IMR-90 (cell line): Measurements from ENCODE around the gene DHX15. TPM values are rescaled to one million over a fixed set of nuclear protein-coding genes. Genes with fewer than 3 reads are reported as not detected.

ENCODE experiments used
- ATAC-seq: fragments of 200-7000 bp; cut with Tn5 transposase; 2 replicates; pipeline ENCODE4 v1.9.1; 2020; ENCODE audit warnings: low read depth, mild to moderate bottlenecking, moderate library complexity
- BruUV-seq: library from RNA; stranded (reverse); fragments of 400-500 nt; replicated peaks from 2 replicates; lab custom pipeline; 2021; lab: Mats Ljungman, UMichigan
- CTCF ChIA-PET: fragments of 300-600 bp; formaldehyde crosslinking; extraction: SDS; loops from one replicate; lab custom pipeline; 2021; ENCODE audit warnings: antibody characterized with exemption; lab: Yijun Ruan, JAX
- POLR2A ChIA-PET: fragments of 300-600 bp; sonication (Branson Sonifier 250); formaldehyde crosslinking; loops from one replicate; lab custom pipeline; 2022; ENCODE audit warnings: antibody characterized with exemption; ENCODE audit not compliant: unreplicated experiment; lab: Charles Lee
- DNase-seq: peaks from one replicate; pipeline ENCODE4 v3.0.0; 2013
- H2AFZ ChIP-seq: replicated peaks from 2 replicates; pipeline ENCODE3; 2013; ENCODE audit warnings: low read length, mild to moderate bottlenecking; ENCODE audit not compliant: poor library complexity
- H2AK5ac ChIP-seq: 2 replicates; pipeline ENCODE4 v1.6.1; 2013; ENCODE audit warnings: low read depth, low read length, inconsistent platforms
- H2AK9ac ChIP-seq: replicated peaks from 2 replicates; pipeline ENCODE3; 2013; ENCODE audit warnings: mild to moderate bottlenecking, low read depth, low read length, moderate library complexity; ENCODE audit not compliant: poor library complexity
- H2BK120ac ChIP-seq: 2 replicates; pipeline ENCODE4 v1.6.1; 2013; ENCODE audit warnings: low read depth, low read length, inconsistent platforms
- H2BK15ac ChIP-seq: 3 replicates; pipeline ENCODE4 v1.6.1; 2013; ENCODE audit warnings: low read depth, low read length, inconsistent platforms
- H2BK20ac ChIP-seq: 2 replicates; pipeline ENCODE4 v1.6.1; 2013; ENCODE audit warnings: low read depth, mild to moderate bottlenecking, inconsistent platforms, low read length, moderate library complexity
- H2BK5ac ChIP-seq: 2 replicates; pipeline ENCODE4 v1.6.1; 2013; ENCODE audit warnings: mild to moderate bottlenecking, low read depth, low read length, inconsistent platforms; ENCODE audit not compliant: poor library complexity, severe bottlenecking
- H3K14ac ChIP-seq: replicated peaks from 2 replicates; pipeline ENCODE4 v1.6.1; 2013; ENCODE audit warnings: low read depth, low read length, inconsistent platforms
- H3K18ac ChIP-seq: 2 replicates; pipeline ENCODE4 v1.6.1; 2013; ENCODE audit warnings: low read depth, low read length, control low read depth
- H3K23ac ChIP-seq: 2 replicates; pipeline ENCODE4 v1.6.1; 2013; ENCODE audit warnings: low read depth, low read length, inconsistent platforms
- H3K27ac ChIP-seq: 2 replicates; pipeline ENCODE4 v1.5.1; 2013; ENCODE audit warnings: mild to moderate bottlenecking, control low read depth, low read length; ENCODE audit not compliant: insufficient read depth
- H3K27me3 ChIP-seq: 2 replicates; pipeline ENCODE4 v1.6.1; 2013; ENCODE audit warnings: low read length; ENCODE audit not compliant: control insufficient read depth, insufficient read depth
- H3K36me3 ChIP-seq: 2 replicates; pipeline ENCODE4 v1.6.1; 2013; ENCODE audit warnings: low read length, mixed read lengths; ENCODE audit not compliant: control insufficient read depth, insufficient read depth
- H3K4ac ChIP-seq: 2 replicates; pipeline ENCODE4 v1.6.1; 2013; ENCODE audit warnings: low read depth, low read length, inconsistent platforms
- H3K4me1 ChIP-seq: 2 replicates; pipeline ENCODE4 v1.6.1; 2013; ENCODE audit warnings: low read length, mixed read lengths; ENCODE audit not compliant: control insufficient read depth, insufficient read depth
- H3K4me2 ChIP-seq: 2 replicates; pipeline ENCODE4 v1.6.1; 2013; ENCODE audit warnings: low read depth, mild to moderate bottlenecking, control low read depth, low read length, moderate library complexity
- H3K4me3 ChIP-seq: 2 replicates; pipeline ENCODE4 v1.5.1; 2013; ENCODE audit warnings: low read depth, mild to moderate bottlenecking, control low read depth, low read length, moderate library complexity; ENCODE audit not compliant: insufficient read depth
- H3K56ac ChIP-seq: 2 replicates; pipeline ENCODE4 v1.6.1; 2013; ENCODE audit warnings: low read length, inconsistent platforms; ENCODE audit not compliant: insufficient read depth; ENCODE audit errors: extremely low read depth
- H3K79me1 ChIP-seq, 2 experiments: 2 replicates each; pipeline ENCODE4 v1.6.1; 2013; ENCODE audit warnings: low read length in 2 of 2, inconsistent platforms in 1 of 2, low read depth in 1 of 2
- H3K9ac ChIP-seq: 2 replicates; pipeline ENCODE4 v1.6.1; 2013; ENCODE audit warnings: low read depth, low read length, control low read depth
- H3K9me1 ChIP-seq: 2 replicates; pipeline ENCODE4 v1.6.1; 2013; ENCODE audit warnings: low read length, inconsistent platforms; ENCODE audit not compliant: insufficient read depth
- H3K9me3 ChIP-seq: 2 replicates; pipeline ENCODE4 v1.6.1; 2013; ENCODE audit warnings: low read length; ENCODE audit not compliant: control insufficient read depth, insufficient read depth
- H4K20me1 ChIP-seq: 2 replicates; pipeline ENCODE4 v1.6.1; 2013; ENCODE audit warnings: low read length, inconsistent platforms; ENCODE audit not compliant: insufficient read depth
- H4K5ac ChIP-seq: 2 replicates; pipeline ENCODE4 v1.6.1; 2013; ENCODE audit warnings: mild to moderate bottlenecking, low read depth, low read length, control low read depth
- H4K8ac ChIP-seq, 2 experiments: 2 replicates each; pipeline ENCODE4 v1.6.1; 2013; ENCODE audit warnings: low read depth in 2 of 2, low read length in 2 of 2, control low read depth in 1 of 2, inconsistent platforms in 1 of 2
- H4K91ac ChIP-seq: 2 replicates; pipeline ENCODE4 v1.6.1; 2013; ENCODE audit warnings: low read depth, low read length, inconsistent platforms; ENCODE audit not compliant: insufficient read depth
- BHLHE40 ChIP-seq: fragments of 150-350 bp; IDR thresholded peaks from 2 replicates; pipeline ENCODE4 v1.6.1; 2016; ENCODE audit warnings: mild to moderate bottlenecking, low read depth, low read length
- CEBPB ChIP-seq: IDR thresholded peaks from 2 replicates; pipeline ENCODE4 v1.6.1; 2012; ENCODE audit warnings: low read depth, low read length, improper control_type of control experiment
- CTCF ChIP-seq: conservative IDR thresholded peaks from 2 replicates; pipeline ENCODE4 v1.5.1; 2012; ENCODE audit warnings: mild to moderate bottlenecking, low read depth, low read length, improper control_type of control experiment
- MAZ ChIP-seq: IDR thresholded peaks from 2 replicates; pipeline ENCODE4 v1.6.1; 2012; ENCODE audit warnings: low read depth, mild to moderate bottlenecking, low read length, improper control_type of control experiment, moderate library complexity, borderline replicate concordance
- RAD21 ChIP-seq: IDR thresholded peaks from 2 replicates; pipeline ENCODE4 v1.6.1; 2012; ENCODE audit warnings: low read length, improper control_type of control experiment
- RCOR1 ChIP-seq: IDR thresholded peaks from 2 replicates; pipeline ENCODE4 v1.6.1; 2012; ENCODE audit warnings: mild to moderate bottlenecking, low read length, improper control_type of control experiment; ENCODE audit not compliant: insufficient replicate concordance
- RFX5 ChIP-seq: IDR thresholded peaks from 2 replicates; pipeline ENCODE4 v1.8.0; 2012; ENCODE audit warnings: low read depth, mild to moderate bottlenecking, low read length, moderate library complexity
- WGBS, 2 experiments: methylation state at CpG; one replicate each; pipeline versions ENCODE4 v1.1.5 to v1.1.7; 2013; ENCODE audit warnings: missing lambda C conversion rate in 2 of 2; ENCODE audit not compliant: insufficient read length in 1 of 2; ENCODE audit errors: extremely low coverage in 2 of 2; 5-methylcytosine and 5-hydroxymethylcytosine counted together
- dilution Hi-C: fragments of 300-500 bp; cut with HindIII; formaldehyde crosslinking; loops from one replicate; pipeline ENCODE4 v1.14.3; 2018; ENCODE audit warnings: low sequenced_read_pairs; ENCODE audit not compliant: unreplicated experiment
- in situ Hi-C: fragments of 300-500 bp; cut with MboI; formaldehyde crosslinking; loops from 3 replicates; pipeline ENCODE4 v1.14.3; 2019; ENCODE audit warnings: low sequenced_read_pairs, inconsistent platforms, mixed read lengths
- intact Hi-C: fragments of 100-400 bp; cut with micrococcal nuclease; formaldehyde crosslinking; loops from 2 replicates; pipeline ENCODE4 v1.10.0; 2022
- polyA plus RNA-seq, 3 experiments: library from polyadenylated mRNA; depleted of rRNA; stranded (reverse); fragments of >200 nt; gene quantifications; 2 replicates each; pipeline ENCODE4 v1.2.3, GENCODE V29; 2012; ENCODE audit warnings: low replicate concordance in 1 of 3
- total RNA-seq: library from RNA; depleted of rRNA; stranded (reverse); fragments of >200 nt; gene quantifications from 2 replicates; pipeline ENCODE4 v1.2.3, GENCODE V29; 2012
- TF ChIP-seq, protein P1 (sequence below): fragments of 150-350 bp; IDR thresholded peaks from 2 replicates; pipeline ENCODE4 v1.6.1; 2017; ENCODE audit warnings: mild to moderate bottlenecking, antibody characterized with exemption, low read length, low read depth

DHX15 gene
- total and polyA plus RNA-seq, 2 of the 4 experiments (the other 2 are of a cell fraction) = 97.9 to 172 TPM

- 63% methylated on average over 2 of the region's 7 CpGs; no CpG with 5 or more reads in 1 of the 2 experiments for WGBS, 2 experiments
- TF ChIP-seq CEBPB (no peak), RAD21 (no peak), BHLHE40 (no peak), RFX5 (no peak), MAZ (no peak), RCOR1 (no peak), CTCF (no peak)
- TF ChIP-seq, protein P1, sequence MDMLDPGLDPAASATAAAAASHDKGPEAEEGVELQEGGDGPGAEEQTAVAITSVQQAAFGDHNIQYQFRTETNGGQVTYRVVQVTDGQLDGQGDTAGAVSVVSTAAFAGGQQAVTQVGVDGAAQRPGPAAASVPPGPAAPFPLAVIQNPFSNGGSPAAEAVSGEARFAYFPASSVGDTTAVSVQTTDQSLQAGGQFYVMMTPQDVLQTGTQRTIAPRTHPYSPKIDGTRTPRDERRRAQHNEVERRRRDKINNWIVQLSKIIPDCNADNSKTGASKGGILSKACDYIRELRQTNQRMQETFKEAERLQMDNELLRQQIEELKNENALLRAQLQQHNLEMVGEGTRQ = no peak
- no peak overlapping the region for H4K5ac ChIP-seq
- H4K20me1 ChIP-seq = peaks cover 6% of the 10 kb centered on the region; the same call in 1 of the 2 replicates
- H3K36me3 ChIP-seq = no peaks in the 10 kb centered on the region
- POLR2A ChIA-PET = no interaction called here
- H2BK15ac ChIP-seq = no peak overlapping the region
- H3K9ac ChIP-seq = no peak overlapping the region
- H3K4me3 ChIP-seq = no peak overlapping the region
- peaks cover 2% of the 10 kb centered on the region for H3K4me1 ChIP-seq
- no peak overlapping the region for H2BK120ac ChIP-seq
- H4K8ac ChIP-seq = no peak overlapping the region
- no peaks in the 10 kb centered on the region for H3K9me3 ChIP-seq
- H2BK20ac ChIP-seq = no peak overlapping the region
- no peaks in the 10 kb centered on the region for H3K79me1 ChIP-seq
- CTCF ChIA-PET = no interaction called here
- intact Hi-C loops = no loop called here
- ATAC-seq = no peak
- no peak overlapping the region for H3K4me2 ChIP-seq
- H3K27me3 ChIP-seq = no peaks in the 10 kb centered on the region
- no peak overlapping the region for H3K4ac ChIP-seq
- no peak overlapping the region for H2AFZ ChIP-seq
- dilution Hi-C loops = no loop called here
- no peak overlapping the region for H3K23ac ChIP-seq
- H2AK5ac ChIP-seq = no peak overlapping the region
- no peak overlapping the region for H3K18ac ChIP-seq
- H3K56ac ChIP-seq = no peak overlapping the region
- H3K14ac ChIP-seq = no peak overlapping the region
- H2BK5ac ChIP-seq = no peak overlapping the region
- DNase-seq = no peak
- BruUV-seq = no TSS peak
- no peak overlapping the region for H4K91ac ChIP-seq
- no peak overlapping the region for H2AK9ac ChIP-seq
- in situ Hi-C loops = no loop called here
- H3K9me1 ChIP-seq = peaks cover 6% of the 10 kb centered on the region; the same call in 1 of the 2 replicates
- H3K27ac ChIP-seq = no peak overlapping the region
Observed at GRCh38 chr4:24507439-24507838, 76.9 kb downstream of the DHX15 start.
